GM19395 (cell line): ENCODE measurements around the gene KAT14.
"Not testable (repeated sequence)": the region's sequence is repeated elsewhere in the genome, so short reads cannot be mapped to it uniquely, and the experiment has no call there.

Source experiments
- ATAC-seq: cut with Tn5 transposase; IDR thresholded peaks from one replicate; pipeline ENCODE4 v1.9.1; 2021; ENCODE audit warnings: mild to moderate bottlenecking, moderate library complexity; ENCODE audit not compliant: unreplicated experiment

KAT14 gene

GRCh38 chr20:18218280-18218679 lies 80.6 kb downstream of the KAT14 start:
- ATAC-seq: no peak

GRCh38 chr20:18223409-18223808 lies 85.7 kb downstream of the KAT14 start:
- no peak for ATAC-seq

- no peak for ATAC-seq
These were observed 87.4 kb downstream of the KAT14 start for GRCh38 chr20:18224968-18225568.

- ATAC-seq: no peak
These were observed 88.0 kb downstream of the KAT14 start for GRCh38 chr20:18225632-18226031.

GRCh38 chr20:18226741-18227140 lies 89.1 kb downstream of the KAT14 start:
- ATAC-seq: not testable (repeated sequence)

GRCh38 chr20:18233408-18233943 lies 95.8 kb downstream of the KAT14 start:
- ATAC-seq: no peak
